Activated gamma-delta T cell treated with anti-CD3 and anti-CD28 coated beads, Interleukin-2, amount 50 U/mL, for 16 hours (primary cell): Measurements from ENCODE around the gene PRG2.
"Not testable (repeated sequence)": the region's sequence is repeated elsewhere in the genome, so short reads cannot be mapped to it uniquely, and the experiment has no call there.

Experiments used
- DNase-seq: peaks from one replicate; pipeline ENCODE4 v3.0.0-alpha.2; 2020; ENCODE audit warnings: low read depth

Gene PRG2

GRCh38 chr11:57419146-57419545, 28.7 kb upstream of the PRG2 start:
- no peak for DNase-seq

GRCh38 chr11:57418131-57418530, 27.7 kb upstream of the PRG2 start:
- DNase-seq = no peak

- DNase-seq = no peak
These were observed 26.6 kb upstream of the PRG2 start for GRCh38 chr11:57417056-57417455.

GRCh38 chr11:57416436-57416835, 26.0 kb upstream of the PRG2 start:
- DNase-seq = no peak

DNA sequence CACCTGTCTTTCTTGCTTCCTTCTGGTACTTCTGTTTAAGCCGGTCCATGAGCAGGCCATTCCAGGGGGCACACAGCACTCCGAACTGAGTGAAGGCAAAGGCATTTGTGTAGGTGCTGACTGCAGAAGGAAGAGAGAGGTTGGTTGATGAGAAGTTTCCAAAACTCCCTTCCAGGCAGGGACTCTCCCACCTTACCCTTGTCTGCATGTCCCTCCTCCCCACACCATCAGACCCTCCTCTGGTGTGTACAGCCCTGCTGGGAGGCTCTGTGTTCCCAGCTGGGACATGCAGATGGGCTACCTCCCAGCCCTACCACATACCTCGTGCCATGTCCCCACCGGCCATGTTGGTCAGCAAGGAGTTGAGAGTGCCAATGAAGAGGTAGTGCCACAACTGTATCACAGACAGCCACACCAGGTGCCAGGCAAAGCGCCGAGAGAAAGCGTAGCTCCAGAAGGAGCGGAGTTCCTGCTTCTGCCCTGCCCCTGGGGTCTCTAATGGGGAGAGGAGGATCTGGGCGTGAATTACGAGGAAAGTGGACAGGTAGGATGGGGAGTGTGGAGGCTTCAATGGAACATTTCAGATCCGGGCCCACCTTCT, 24.3 kb upstream of the PRG2 start:
- no peak for DNase-seq

DNA sequence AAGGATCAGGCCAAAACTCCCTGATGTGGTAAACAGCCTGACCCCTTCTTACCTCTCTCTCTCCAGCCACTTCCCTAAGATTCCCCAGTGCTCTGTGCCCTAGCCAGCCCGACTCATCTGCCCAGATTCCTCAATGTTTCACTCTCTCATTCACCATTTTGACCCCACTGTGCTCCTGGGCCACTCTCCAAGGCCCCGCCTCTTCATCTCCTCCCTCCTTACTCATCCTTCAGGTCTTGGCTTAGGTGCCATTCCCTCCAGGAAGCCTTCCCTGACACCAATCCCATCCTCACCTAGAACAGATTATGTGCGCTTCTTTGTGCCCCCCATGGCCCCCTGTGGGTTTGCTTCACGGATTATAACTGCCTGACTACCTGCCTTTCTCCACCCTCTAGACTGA, 23.2 kb upstream of the PRG2 start:
- DNase-seq = no peak

- no peak for DNase-seq
These were observed 19.8 kb upstream of the PRG2 start for GRCh38 chr11:57410287-57410686.

DNA sequence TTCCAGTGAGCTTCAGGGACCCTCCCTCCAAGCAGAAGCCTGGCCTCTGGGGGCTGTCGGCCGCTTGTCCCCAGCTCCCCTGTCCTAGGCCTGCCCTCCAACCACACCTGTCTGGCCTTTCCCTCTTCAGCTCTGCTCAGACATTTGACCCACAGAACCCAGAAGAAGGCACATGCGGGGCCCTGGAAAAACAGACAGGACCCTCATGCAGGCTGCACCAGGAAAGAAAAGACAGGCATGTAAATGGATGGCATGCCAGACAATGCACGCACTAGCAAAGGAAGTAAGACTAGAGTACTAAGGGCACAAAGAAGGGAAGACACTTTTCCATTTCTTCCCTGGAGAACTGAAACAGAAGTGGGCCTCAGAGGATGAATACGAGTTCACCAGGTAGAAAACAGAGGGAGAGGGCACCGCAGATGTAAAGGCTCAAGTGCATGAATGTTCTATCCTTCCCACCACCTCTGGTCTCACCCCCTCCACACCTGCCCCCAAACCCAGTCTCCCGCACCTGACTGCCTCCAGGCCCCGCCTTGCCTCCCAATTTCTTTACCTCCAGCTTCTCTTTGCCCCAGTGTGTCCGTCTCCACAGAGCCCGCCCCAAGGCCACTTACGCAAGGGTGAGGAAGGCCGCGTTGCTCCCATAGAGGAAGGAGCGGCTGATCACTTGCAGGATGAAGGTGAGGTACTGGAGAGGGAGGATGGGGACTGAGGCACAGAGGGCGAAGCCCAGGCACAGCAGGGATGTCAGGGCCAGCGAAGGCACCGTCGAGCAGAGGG, 19.1 kb upstream of the PRG2 start:
- no peak for DNase-seq

DNA sequence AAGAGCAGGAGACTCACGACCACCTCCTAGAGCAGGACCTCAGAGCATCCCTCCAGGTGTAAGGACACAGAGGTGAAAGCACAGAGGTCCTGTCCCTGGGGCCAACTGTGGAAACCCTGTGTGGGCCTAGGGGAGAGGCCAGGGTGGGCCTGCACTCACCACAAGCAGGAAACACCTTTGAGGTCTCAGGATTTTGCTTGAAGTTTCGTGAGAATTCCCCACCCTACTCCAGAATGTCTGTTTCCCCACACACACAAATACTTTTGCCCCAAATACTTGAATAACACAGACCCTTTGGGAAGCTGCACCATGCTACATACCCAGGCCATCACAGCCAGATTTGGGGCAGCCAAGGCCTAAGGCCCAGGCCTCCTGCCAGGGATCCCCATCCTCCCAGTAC, 18.3 kb upstream of the PRG2 start:
- no peak for DNase-seq

GRCh38 chr11:57407941-57408475, 17.6 kb upstream of the PRG2 start:
- no peak for DNase-seq

GRCh38 chr11:57407010-57407920, 16.8 kb upstream of the PRG2 start:
- DNase-seq = no peak

- DNase-seq = no peak
These were observed 16.0 kb upstream of the PRG2 start for GRCh38 chr11:57406337-57406904.

- DNase-seq = no peak
These were observed 14.9 kb upstream of the PRG2 start for GRCh38 chr11:57405271-57405860.

DNA sequence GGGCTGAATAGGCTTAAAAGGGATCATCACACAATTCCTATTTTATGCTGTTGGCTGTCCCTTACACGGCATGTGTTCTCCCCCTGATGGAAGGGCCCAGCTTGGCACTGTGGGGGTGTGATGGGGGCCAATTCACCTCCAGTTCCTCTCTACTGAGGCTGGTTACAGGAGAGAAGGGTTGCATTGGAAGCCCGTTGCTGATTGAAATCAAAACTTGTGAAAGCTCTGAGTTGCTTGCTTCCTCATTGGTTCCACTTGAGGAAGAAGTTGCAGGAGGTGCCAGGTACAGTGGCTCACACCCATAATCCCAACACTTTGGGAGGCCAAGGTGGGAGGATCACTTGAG, 13.3 kb upstream of the PRG2 start:
- DNase-seq = no peak

GRCh38 chr11:57403003-57403801, 12.8 kb upstream of the PRG2 start:
- DNase-seq = not testable (repeated sequence)

DNA sequence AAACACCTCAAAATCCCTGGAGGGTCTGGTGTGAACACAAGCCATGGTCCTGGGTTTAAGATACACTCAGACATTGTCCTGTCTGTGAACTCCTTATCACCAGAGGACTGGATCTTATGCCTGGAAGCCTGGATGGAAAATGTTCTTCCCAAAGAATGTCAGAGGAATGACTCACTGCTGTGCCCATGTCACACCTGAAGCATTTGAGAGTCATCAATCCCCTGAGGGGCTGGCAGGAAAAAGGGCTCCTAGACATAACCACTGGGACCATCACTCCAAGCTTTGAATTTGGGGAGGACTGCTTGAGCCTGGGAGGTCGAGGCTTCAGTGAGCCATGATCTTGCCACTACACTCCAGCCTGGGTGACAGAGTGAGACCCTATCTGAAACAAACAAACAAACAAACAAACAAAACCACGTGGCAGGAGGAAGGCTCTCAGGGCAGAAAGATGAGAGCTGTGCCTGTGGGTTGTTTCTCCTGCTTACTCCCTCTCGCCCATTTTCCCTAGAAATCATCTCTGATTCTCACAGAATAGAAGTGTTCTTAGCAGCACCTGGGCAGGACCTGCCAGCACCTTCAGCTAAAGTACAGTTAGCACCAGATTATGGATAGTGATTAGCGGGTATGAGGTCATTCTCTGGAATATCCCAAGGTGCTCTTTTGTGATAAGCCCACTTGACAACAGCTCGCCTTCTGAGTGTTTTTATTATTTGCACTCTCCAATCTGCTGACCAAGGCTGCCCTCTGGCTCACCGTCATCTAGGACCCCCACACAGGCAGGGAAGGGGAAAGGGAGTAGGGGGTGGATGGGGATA, 11.9 kb upstream of the PRG2 start:
- no peak for DNase-seq

- DNase-seq = no peak
These were observed 9.6 kb upstream of the PRG2 start for GRCh38 chr11:57399972-57400578.

GRCh38 chr11:57399221-57399620, 8.8 kb upstream of the PRG2 start:
- DNase-seq = no peak

GRCh38 chr11:57397394-57397990, 7.0 kb upstream of the PRG2 start:
- DNase-seq = no peak
